Measurements from ENCODE around the gene CFAP69.
A peak's percentile ranks its signal among the peaks of the same experiment; 100 is the strongest.

Gene CFAP69, protein sequence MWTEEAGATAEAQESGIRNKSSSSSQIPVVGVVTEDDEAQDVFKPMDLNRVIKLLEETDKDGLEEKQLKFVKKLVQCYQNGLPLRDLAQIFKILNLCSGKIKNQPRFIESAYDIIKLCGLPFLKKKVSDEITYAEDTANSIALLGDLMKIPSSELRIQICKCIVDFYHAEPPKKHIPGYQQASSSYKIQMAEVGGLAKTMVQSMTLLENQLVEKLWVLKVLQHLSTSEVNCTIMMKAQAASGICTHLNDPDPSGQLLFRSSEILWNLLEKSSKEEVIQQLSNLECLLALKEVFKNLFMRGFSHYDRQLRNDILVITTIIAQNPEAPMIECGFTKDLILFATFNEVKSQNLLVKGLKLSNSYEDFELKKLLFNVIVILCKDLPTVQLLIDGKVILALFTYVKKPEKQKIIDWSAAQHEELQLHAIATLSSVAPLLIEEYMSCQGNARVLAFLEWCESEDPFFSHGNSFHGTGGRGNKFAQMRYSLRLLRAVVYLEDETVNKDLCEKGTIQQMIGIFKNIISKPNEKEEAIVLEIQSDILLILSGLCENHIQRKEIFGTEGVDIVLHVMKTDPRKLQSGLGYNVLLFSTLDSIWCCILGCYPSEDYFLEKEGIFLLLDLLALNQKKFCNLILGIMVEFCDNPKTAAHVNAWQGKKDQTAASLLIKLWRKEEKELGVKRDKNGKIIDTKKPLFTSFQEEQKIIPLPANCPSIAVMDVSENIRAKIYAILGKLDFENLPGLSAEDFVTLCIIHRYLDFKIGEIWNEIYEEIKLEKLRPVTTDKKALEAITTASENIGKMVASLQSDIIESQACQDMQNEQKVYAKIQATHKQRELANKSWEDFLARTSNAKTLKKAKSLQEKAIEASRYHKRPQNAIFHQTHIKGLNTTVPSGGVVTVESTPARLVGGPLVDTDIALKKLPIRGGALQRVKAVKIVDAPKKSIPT

GRCh38 chr7:90244909-90245851 lies at the start of gene CFAP69:
TSS of gene CFAP69 (plus strand) at chr7:90245174. CDS start at chr7:90245425, 251 bp downstream.
- peak; percentile 88 for DNase-seq (ENCODE audit: low spot score)

GRCh38 chr7:90201500-90202195 lies 43.3 kb upstream of the CFAP69 start:
- no peak for DNase-seq (ENCODE audit: low spot score)

GRCh38 chr7:90207956-90208355 lies 37.0 kb upstream of the CFAP69 start:
- no peak for DNase-seq (ENCODE audit: low spot score)

DNA sequence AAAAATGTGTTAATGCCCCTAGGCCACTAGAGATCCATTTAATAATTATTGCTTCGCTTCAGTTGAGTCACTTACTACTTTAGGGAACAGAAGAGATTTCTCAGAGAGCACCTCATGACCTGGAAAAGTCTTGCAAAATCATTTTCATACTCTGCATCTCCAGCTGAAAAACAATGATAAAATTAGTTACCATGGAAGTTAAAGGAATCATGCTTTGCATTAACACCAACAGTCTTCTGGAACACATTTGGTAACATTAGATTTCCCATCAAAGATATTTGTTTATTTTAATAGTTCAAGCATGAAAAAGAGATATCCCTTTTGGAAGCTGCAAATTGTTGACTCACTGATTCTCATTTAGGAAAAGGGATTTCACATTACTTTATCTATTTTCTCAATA lies 35.2 kb upstream of the CFAP69 start:
- DNase-seq (ENCODE audit: low spot score) = no peak

GRCh38 chr7:90210475-90210874 lies 34.5 kb upstream of the CFAP69 start:
- DNase-seq (ENCODE audit: low spot score) = no peak

DNA sequence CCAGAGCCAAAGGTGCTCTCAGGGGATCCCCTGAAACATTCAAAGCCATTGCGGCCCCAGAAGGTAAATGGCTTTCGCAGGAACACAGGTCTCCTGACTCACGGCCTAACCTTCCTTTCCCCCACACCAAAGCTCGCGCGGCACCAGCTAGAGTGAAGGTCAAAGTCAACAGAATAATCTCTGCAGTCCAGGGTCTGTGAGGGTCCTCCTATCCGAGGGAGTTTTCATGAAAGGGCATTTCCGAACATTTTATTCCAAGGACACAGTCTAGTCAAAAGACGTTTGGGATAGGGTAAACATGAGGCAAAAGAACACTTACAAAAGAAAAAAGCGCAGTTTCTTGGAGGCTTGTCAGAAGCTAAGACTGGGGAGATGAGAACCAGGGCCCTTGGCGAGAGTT lies 34.0 kb upstream of the CFAP69 start:
- no peak for DNase-seq (ENCODE audit: low spot score)

- peak; percentile 94 for DNase-seq (ENCODE audit: low spot score)
Measured at GRCh38 chr7:90211391-90212148, 33.4 kb upstream of the CFAP69 start, which contains the start of gene STEAP2. TSS of gene STEAP2 (plus strand) at chr7:90211740. CDS start at chr7:90225083, 13,343 bp downstream.

DNA sequence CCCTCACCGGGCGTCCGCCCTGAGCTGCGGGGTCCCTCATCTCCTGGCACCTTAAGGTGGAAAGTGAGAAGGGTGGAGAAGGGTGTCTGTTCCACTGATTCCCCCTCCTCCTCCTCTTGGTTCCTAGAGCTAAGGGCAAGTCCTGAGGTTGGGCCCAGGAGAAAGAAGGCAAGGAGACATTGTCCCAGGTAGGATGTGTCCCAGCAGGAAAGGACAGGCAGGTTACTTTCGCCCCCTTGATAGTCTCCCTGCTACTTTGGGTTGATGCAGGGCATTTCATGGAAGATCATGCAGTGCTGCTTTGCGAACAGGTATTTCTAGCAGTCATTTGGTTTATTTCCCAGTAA lies 32.9 kb upstream of the CFAP69 start:
- DNase-seq (ENCODE audit: low spot score) = peak; percentile 20

- DNase-seq (ENCODE audit: low spot score) = no peak
Measured at GRCh38 chr7:90213521-90213920, 31.5 kb upstream of the CFAP69 start.

- peak; percentile 8 for DNase-seq (ENCODE audit: low spot score)
Measured at GRCh38 chr7:90216080-90216674, 28.8 kb upstream of the CFAP69 start.

DNA sequence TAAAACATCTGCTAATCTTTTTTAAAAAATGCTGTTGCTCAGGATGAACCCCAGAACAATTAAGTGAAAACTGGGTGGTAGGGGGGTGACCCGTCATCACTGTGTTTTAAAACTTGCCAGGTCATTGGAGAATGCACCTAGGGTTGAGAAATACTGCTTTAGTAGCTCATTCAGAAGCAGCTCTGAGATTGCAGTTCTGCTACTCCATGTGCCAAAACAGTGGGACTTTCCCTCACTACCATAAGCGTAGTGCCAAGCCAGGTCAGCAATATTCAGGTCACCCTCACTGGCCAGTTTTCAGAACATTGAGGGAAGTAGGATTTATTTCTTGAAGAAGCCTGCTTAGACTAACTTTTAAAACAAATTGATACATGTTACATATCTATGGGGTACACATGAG lies 28.2 kb upstream of the CFAP69 start:
- no peak for DNase-seq (ENCODE audit: low spot score)

DNA sequence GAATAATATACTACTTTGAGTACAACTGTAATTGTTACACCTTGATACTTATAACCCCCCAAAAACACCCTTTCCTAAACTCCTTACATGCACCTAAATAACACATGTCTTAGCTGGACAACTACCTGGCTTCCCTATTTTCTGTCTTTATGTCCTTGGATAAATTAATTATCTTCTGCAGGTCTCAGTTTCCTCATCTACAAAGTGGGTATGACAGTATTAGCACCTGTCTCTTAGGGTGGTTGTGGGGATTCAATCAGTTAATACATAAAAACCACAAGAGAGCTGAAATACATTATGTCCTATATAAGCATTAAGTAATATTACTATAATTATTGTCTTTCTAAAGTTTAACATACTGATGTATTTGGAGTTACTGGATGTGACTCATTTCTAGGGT lies 22.6 kb upstream of the CFAP69 start:
- DNase-seq (ENCODE audit: low spot score) = no peak

DNA sequence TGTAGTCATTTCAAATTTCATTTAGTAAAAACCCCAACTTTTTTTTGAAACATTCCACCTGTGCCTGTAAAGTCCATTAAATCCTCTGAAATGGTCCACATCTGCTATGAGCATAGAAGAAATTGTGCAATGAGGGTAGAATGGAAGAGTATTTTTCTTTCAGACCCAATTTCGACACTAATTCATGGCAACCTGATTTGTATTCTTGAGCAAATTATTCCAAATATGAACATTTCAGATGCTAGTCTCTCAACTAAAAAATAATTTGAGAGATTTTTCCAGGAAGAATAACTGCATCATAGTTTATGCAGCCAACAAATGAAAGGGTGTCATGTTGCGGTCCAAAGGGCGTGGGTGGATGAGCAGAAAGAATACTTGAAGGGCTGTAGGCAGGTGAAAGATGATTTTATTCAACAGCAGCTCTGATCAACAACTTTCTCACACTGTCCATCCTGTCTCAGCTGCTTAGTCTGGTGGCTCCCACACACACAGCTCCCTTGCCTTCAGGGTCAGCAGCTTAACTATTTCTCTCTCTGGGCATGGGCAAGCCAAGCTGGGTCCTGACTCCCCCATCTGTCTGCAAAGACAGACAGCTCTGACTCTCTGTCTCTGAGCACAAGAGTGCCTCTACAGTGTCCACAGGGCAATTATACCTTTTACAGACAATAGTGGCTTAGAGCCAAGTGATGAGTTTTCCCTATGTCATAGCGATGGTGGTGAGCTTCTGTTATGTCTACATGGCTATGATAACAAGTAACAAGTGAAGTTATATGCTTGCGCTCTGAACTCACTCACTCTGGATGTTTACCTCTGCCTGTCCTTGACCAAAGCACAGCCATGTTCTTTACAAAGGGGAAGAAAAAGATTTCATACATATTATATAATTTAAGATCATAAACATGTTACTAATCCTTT lies 21.9 kb upstream of the CFAP69 start:
- peak; percentile 83 for DNase-seq (ENCODE audit: low spot score)

- DNase-seq (ENCODE audit: low spot score) = no peak
Measured at GRCh38 chr7:90224195-90224594, 20.8 kb upstream of the CFAP69 start.

DNA sequence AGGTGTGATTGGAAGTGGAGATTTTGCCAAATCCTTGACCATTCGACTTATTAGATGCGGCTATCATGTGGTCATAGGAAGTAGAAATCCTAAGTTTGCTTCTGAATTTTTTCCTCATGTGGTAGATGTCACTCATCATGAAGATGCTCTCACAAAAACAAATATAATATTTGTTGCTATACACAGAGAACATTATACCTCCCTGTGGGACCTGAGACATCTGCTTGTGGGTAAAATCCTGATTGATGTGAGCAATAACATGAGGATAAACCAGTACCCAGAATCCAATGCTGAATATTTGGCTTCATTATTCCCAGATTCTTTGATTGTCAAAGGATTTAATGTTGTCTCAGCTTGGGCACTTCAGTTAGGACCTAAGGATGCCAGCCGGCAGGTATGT lies 19.8 kb upstream of the CFAP69 start:
- DNase-seq (ENCODE audit: low spot score) = no peak

DNA sequence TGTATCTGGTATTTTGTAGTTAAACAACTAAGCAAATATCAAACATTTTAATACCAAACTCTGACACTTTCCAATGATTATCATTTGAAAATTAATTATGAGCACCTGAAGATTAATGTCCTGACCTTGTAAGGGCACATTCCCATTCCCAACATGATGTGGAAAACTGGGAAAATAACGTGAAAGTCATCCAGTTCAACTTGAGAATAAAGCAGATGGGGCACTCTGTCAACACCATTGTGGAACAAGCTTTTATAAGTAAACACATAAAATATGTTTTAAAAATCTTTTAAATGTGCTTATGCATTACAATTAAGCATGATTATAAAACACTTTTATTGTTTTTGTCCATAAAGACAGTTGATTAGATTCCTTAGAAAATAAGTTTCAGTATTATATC lies 19.4 kb upstream of the CFAP69 start:
- no peak for DNase-seq (ENCODE audit: low spot score)

DNA sequence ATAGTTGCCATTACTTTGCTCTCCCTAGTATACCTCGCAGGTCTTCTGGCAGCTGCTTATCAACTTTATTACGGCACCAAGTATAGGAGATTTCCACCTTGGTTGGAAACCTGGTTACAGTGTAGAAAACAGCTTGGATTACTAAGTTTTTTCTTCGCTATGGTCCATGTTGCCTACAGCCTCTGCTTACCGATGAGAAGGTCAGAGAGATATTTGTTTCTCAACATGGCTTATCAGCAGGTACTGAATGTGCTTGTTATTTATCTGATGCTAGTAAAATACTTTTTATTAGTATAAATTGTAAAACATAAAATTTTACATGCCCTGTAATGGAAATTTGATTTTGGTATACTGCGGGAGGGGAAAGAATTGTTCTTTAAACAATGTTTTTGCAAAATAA lies 17.7 kb upstream of the CFAP69 start:
- DNase-seq (ENCODE audit: low spot score) = no peak

- DNase-seq (ENCODE audit: low spot score) = peak; percentile 64
Measured at GRCh38 chr7:90229682-90230081, 15.3 kb upstream of the CFAP69 start.

DNA sequence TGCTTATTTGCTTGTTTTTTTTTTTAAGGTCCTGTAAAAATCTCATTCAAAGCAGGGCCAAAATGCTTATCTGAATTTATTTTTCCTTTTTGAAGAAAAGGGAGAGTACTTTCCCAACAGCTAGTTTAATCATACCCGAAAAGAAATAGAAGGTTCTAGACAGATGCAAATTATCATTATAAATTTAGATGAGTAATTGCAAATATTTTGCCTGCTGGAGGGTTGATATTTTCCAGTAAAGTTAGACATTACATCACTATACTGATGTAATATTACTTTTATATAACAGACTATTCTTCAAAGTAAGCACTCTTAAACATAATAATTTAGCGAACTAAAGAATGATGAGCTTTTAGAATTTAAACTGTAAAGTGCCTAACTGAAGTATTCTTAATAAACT lies 14.1 kb upstream of the CFAP69 start:
- no peak for DNase-seq (ENCODE audit: low spot score)
